T1000 (cell line): ENCODE data around the gene OTOF.
"Not testable (repeated sequence)": the region's sequence is repeated elsewhere in the genome, so short reads cannot be mapped to it uniquely, and the experiment has no call there.

Experiments
- DNase-seq: peaks from one replicate; lab custom pipeline; 2025; ENCODE audit warnings: mixed read lengths; lab: John Stamatoyannopoulos, UW

Gene OTOF

GRCh38 chr2:26480566-26481423 is 2.9 kb upstream of the OTOF start:
- DNase-seq: no peak

- no peak for DNase-seq
Observed at GRCh38 chr2:26479789-26480565, 2.1 kb upstream of the OTOF start.

- DNase-seq: no peak
Observed at GRCh38 chr2:26479131-26479788, 1.3 kb upstream of the OTOF start.

GRCh38 chr2:26478366-26478765 is 442 bp upstream of the OTOF start:
- DNase-seq: no peak

DNA sequence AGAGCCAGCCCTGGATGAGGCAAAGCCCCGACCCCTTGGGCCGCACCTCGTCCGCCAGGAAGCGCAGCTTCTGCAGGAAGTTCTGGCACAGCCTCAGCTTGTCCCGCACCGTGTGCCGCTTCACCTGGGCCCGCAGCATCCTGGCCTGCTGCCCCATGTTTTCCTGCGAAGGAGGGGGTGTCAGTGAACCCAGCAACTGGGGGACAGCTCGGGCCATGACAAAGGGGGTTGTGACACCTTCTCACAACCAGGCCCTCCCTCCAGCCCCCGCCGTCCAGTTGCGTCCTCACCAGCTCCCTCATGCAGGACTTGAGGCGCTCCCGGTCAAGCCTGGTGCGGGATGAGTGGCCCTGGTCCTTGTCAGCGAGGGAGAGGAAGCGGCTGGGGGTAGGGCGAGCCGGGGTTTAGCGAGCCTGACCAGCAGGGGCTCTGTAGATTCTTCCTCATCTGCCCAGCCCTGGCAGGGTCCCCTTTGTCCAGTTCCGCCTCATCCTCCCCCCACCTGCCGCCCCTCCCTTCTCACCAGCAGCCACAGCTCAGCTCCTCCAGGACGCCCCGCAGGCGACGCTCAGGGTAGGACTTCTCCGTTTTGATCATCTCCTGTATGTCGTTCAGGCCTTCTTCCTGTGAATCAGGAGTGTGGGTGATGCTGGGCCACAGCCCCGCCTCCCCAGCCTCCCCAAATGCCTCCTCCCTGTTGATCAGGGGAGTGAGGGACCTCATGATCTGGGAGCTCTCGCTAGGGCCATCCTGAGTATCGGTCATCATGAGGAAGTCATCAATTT is 606 bp downstream of the OTOF start:
- no peak for DNase-seq

DNA sequence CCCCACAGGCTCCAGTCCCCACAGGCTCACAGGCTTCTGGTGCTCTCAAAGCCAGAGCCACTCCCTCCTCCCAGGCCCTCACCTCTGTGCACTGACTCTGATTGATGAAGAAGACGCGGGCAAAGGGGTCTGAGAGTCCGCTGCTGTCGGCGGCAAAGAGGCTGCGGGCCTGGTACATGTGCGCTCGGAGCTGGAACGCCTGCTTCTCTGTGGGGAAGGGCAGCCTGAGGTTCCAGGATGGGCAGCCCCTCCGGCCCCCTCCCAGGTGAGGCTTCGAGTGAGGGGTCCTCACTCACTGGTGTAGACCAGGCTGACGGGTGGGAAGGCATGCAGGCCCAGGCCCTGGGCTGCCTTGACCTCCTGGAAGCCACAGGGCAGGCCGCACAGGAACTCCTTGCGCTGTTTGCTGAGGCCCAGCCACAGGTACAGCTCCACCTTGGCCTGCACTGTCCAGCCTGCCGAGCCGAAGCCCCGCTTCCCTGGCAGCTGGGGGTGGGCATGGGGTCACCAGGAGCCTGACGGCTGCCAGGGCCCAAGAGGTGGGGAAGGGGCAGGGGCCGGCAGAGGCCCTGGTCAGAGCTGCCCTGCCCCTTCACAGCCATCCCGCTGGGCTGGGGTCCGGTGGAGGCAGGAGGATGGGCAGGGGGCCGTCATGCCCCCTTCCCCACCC is 2.0 kb downstream of the OTOF start:
- DNase-seq: no peak

DNA sequence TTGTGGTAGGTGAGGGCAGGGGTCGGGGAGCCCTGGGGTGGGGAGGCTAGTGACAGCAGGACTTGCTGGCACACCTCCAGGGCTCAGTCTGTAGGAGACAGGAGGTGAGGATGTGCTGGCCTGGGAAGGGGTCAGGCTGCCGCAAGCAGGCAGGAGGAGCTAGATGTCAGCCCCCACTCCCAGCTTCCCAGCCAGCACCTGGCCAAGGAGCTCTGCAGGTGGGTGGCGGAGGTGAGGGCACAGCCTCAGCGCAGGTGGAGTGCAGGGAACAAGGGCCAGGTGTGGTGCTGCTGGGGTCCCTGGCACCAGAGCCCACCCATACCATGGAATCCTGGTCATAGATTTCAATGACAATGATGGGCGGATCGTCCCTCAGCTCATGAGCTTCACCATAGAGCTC is 2.9 kb downstream of the OTOF start:
- DNase-seq: no peak

DNA sequence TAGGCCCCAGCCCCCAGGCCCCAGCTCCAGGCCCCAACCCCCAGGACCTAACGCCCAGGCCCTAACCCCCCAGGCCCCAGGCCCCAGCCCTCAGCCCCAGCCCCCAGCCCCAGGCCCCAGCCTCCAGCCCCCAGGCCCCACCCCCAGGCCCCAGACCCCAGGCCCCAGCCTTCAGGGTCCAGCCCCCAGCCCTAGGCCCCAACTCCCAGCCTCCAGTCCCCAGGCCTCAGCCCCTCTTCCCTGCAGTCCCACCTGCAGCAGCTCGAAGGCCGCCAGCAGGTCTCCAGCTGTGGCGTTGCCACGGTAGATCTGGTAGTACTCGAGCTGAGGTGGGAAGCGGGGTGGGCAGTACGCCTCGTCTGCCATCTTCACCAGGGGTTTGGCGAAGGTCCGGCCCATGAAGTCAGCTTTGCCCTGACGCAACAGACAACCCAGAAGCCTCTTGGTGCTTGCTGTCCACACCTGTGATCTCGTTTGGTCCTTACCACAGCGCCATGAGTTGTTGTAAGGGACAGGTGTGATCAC is 3.6 kb downstream of the OTOF start:
- DNase-seq: no peak

DNA sequence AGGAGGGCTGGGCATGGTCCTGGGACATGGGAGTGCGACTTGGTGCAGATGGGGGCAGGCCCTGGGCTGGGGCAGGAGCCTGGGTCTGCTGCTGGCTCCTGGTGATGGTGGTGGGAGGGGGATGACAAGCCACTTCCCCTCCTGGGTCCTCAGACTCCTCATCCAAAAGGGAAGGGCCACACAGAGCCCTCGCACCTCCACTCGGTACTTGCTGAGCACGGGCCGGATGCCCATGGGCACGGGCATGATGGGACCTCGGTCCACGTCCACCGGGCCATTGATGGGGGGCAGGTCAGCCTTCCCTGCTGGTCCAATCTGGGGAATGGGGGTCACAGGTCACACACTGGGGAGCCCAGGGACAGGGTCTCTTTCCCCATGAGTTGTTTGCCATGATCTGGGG is 4.1 kb downstream of the OTOF start:
- DNase-seq: no peak

DNA sequence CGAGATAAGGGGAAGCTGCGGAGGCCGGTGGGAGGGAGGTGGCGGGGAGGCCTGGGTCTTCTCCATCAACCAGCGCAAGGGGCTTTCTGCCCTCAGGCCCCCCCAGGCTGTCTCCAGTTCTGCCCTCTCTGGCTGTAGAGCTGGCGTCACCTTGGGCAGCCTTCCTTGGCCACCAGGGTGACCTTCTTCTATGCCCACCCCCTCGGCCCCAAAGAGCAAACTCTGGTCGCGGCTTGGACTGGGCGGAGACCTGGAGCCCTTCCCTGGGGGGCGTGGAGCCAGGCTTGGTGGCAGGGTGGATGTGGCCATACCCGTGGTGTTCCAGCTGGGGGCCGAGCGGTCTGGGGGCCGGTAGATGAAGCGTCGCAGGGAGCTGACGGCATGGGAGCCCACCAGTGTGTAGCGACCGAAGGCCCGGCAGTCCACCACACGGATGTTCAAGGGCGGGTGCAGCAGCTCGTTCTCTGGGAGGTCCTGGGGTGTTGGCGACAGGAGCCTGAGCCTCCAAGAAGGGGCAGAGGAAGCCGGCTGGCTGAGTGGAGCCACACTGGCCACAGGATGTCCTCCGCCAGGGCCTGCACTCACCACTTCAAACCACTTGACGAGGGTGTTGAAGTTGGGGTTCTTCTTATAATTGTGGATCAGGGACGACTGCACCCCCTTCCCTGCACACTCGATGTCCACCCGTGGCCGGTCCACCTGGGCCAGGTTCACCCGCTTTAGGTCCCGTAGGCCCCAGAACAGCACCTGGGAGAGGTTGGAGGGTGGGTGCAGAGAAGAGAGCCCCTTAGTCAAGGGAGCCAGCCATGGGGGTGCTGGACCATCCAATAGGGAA is 4.9 kb downstream of the OTOF start:
- no peak for DNase-seq

DNA sequence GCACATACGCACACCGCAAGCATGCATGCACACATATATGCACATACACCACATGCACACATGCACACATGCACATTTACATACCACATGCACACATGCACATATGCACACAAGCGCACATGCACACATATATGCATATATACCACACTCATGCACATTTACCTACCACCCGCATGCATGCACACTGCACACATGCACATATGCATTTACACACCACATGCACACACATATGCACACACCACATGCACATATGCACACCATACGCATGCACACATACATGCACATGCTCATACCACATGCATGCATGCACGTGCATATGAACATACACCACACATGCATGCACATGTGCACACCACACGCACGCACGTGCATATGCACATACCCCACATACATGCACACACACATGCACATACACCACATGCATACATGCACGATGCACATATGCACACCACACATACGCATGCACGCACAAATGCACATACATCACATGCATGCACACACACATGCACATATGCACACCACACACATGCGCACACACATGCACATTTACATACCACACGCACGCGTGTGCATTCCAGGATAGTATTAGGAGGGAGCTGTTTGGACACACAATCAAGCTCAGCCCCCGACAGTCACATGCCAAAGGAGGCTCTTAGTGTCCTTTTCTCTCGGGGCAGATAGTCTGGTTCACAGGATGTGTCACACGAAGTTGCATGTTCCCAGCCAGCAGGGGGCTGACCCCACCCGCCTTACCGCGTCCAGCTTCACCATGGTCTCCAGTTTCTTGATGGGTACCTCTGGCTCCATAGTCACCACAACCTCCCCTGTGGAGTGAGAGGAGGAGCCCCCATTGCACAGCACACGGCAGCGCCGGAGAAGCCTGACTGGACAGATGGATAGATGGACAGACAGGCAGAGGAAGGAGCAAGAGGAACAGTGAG is 5.9 kb downstream of the OTOF start:
- no peak for DNase-seq

- DNase-seq: no peak
Observed at GRCh38 chr2:26471289-26471688, 6.6 kb downstream of the OTOF start.

DNA sequence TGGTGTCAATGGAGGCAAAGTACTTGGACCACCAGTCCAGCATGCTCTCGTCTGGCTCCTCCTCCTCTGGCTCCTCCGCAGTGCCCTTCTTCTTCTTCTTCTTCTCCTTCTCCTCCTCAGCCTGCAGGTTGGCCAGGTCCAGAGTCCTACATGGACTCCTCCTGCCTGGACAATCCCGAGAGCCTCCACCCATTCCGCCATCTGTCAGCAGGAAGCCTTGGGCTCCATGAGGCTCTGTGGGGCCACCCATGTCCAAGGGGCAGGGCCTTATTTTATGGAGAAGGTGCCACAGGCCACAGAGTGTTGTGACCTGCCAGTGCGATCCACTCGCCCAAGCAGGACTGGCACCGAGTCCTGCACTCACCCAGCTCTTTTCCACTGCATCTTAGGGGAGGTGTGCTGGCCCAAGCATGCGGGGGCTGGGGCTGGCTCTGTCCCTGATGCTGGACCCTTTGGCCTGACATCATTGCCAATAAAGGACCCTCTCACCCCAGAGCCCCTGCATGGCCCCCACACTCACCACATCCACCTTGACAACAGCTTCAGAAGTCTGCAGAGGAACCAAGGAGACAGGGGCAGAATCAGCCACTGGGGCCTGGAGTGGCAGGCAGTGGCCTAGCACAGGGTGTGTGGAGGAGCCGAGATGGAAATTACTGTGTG is 7.2 kb downstream of the OTOF start:
- no peak for DNase-seq

DNA sequence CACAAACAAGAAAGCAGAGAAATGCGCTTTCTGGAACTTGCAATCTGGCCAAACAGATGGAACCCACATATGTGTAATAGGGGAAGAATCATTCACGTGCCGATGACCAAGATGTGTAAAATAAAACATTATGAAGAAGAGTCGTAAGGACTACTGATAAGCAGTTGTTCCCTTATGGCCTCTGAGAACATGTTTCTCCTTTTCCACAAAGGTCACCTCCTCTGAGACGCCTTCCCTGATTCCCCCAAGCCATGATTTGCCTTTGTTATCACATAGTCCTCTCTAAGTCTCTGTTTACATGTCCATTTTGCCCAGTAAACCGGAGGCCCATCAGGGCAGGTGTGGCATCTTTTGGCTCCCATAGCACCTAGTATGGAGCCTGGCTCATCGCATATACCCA is 8.0 kb downstream of the OTOF start:
- no peak for DNase-seq

DNA sequence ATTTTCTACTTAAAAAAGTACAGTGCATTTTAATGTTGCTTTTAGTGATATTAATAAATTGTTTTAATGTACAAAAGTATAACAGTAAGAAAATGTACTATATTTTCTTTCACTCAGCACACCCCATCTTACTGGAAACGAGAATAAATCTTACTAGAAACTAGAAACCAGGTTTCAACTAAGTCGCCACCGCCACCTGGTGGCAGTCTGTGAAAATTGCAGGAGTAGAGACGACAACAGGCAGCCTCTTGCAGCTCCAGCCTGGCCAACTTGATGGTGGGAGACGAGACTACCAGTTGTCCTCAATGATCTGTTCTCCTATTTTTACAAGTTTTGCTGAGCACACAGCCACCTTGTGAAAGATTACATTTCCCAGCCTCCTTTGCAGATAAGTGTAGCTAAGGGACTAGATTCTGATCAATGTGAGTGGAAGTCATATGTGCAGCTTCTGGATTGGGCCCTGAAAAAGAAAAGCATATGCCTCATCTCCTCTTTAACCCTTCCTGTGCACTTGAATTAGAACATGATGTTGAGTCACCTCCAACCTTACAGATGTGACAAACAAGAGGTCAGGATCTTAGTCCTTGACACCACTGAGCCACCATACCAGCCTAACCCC is 8.7 kb downstream of the OTOF start:
- DNase-seq: no peak

GRCh38 chr2:26468544-26468943 is 9.4 kb downstream of the OTOF start:
- DNase-seq: not testable (repeated sequence)

GRCh38 chr2:26466662-26467310 is 11.1 kb downstream of the OTOF start:
- no peak for DNase-seq
